GM12801 (cell line): ENCODE measurements around the gene ZBTB48.

Experiments used
- CTCF ChIP-seq: IDR thresholded peaks from one replicate; pipeline ENCODE4 v1.5.1; 2011; ENCODE audit warnings: control low read depth; ENCODE audit not compliant: insufficient read length; ENCODE audit errors: extremely low read depth

The ZBTB48 gene

GRCh38 chr1:6579374-6580118 is at the start of gene ZBTB48:
ZBTB48 (plus strand) TSS chr1:6579994; CDS start chr1:6580610, 616 bp downstream.
- TF ChIP-seq CTCF = no peak

GRCh38 chr1:6530504-6531160 is 49.2 kb upstream of the ZBTB48 start:
- TF ChIP-seq CTCF = no peak

GRCh38 chr1:6531996-6532395 is 47.8 kb upstream of the ZBTB48 start:
- TF ChIP-seq CTCF = no peak

- TF ChIP-seq CTCF = no peak
Observed at GRCh38 chr1:6534248-6534822, 45.5 kb upstream of the ZBTB48 start.

GRCh38 chr1:6535214-6535613 is 44.6 kb upstream of the ZBTB48 start:
- no peak for TF ChIP-seq CTCF

- no peak for TF ChIP-seq CTCF
Observed at GRCh38 chr1:6536291-6536690, 43.5 kb upstream of the ZBTB48 start.

GRCh38 chr1:6538956-6539355 is 40.8 kb upstream of the ZBTB48 start:
- TF ChIP-seq CTCF = no peak
